GM12878 (cell line): ENCODE data around the gene WNT5B. TPM values are rescaled to one million over a fixed set of nuclear protein-coding genes. Genes with fewer than 3 reads are reported as not detected.

Experiments
- ATAC-seq: fragments of 200-7000 bp; cut with Tn5 transposase; 3 replicates; pipeline ENCODE4 v1.9.1; 2020; ENCODE audit warnings: mild to moderate bottlenecking, moderate library complexity
- BruUV-seq: library from RNA; stranded (reverse); fragments of 400-500 nt; replicated peaks from 2 replicates; lab custom pipeline; 2021; lab: Mats Ljungman, UMichigan
- CTCF ChIA-PET: fragments of 300-600 bp; sonication (Branson Sonifier 250); formaldehyde crosslinking; extraction: SDS; loops from one replicate; lab custom pipeline; 2021; ENCODE audit warnings: inconsistent platforms; lab: Yijun Ruan, JAX
- POLR2A ChIA-PET: fragments of 350-600 bp; formaldehyde crosslinking; extraction: SDS; loops from one replicate; lab custom pipeline; 2021; ENCODE audit warnings: inconsistent platforms; lab: Charles Lee
- RAD21 ChIA-PET: fragments of 300-600 bp; sonication (Branson Sonifier 250); formaldehyde crosslinking; loops from one replicate; lab custom pipeline; 2023; ENCODE audit warnings: antibody characterized with exemption; ENCODE audit not compliant: unreplicated experiment; lab: Charles Lee
- SMC1A ChIA-PET: fragments of 300-600 bp; sonication (Branson Sonifier 250); formaldehyde crosslinking; loops from one replicate; lab custom pipeline; 2023; ENCODE audit not compliant: unreplicated experiment, uncharacterized antibody; lab: Charles Lee
- DNase-seq: peaks from one replicate; pipeline ENCODE4 v3.0.0-alpha.2; 2011; ENCODE audit warnings: low read depth, low spot score
- FAIRE-seq: peaks from 3 replicates; lab custom pipeline; 2011; peaks lifted over from hg19 to GRCh38; lab: Jason Lieb, UNC
- H2AFZ ChIP-seq: 2 replicates; pipeline ENCODE4 v1.6.0; 2011; ENCODE audit warnings: low read depth, low read length, control low read depth; ENCODE audit not compliant: control insufficient read depth
- H3K27ac ChIP-seq: 2 replicates; pipeline ENCODE4 v1.5.1; 2011; ENCODE audit warnings: control low read depth; ENCODE audit not compliant: control insufficient read depth, insufficient read depth
- H3K27me3 ChIP-seq, 2 experiments: replicated peaks in 1 of 2; 2 replicates each; pipeline versions ENCODE4 v1.6.0 to v1.6.1; 2011; ENCODE audit warnings: low read length in 1 of 2; ENCODE audit not compliant: control insufficient read depth in 2 of 2, insufficient read depth in 2 of 2
- H3K36me3 ChIP-seq, 2 experiments: 2 replicates each; pipeline ENCODE4 v1.5.1; 2011; ENCODE audit warnings: low read length in 1 of 2; ENCODE audit not compliant: control insufficient read depth in 2 of 2, insufficient read depth in 2 of 2
- H3K4me1 ChIP-seq: 2 replicates; pipeline ENCODE4 v1.6.1; 2011; ENCODE audit warnings: mild to moderate bottlenecking, low read length, moderate library complexity, mixed read lengths; ENCODE audit not compliant: control insufficient read depth, insufficient read depth
- H3K4me2 ChIP-seq: 2 replicates; pipeline ENCODE4 v1.6.0; 2011; ENCODE audit warnings: control low read depth; ENCODE audit not compliant: control insufficient read depth, insufficient read depth
- H3K4me3 ChIP-seq: fragments of 200-600 bp; sonication (generic); 2 replicates; pipeline ENCODE4 v1.5.1; 2016
- H3K79me2 ChIP-seq: 2 replicates; pipeline ENCODE4 v1.6.0; 2011; ENCODE audit warnings: low read length; ENCODE audit not compliant: control insufficient read depth, insufficient read depth
- H3K9ac ChIP-seq: 2 replicates; pipeline ENCODE4 v1.8.0; 2011; ENCODE audit warnings: low read length, control low read depth, mixed read lengths; ENCODE audit not compliant: control insufficient read depth, insufficient read depth
- H3K9me3 ChIP-seq: replicated peaks from 3 replicates; pipeline ENCODE4 v1.5.1; 2011; ENCODE audit warnings: mild to moderate bottlenecking, low read length; ENCODE audit not compliant: control insufficient read depth, insufficient read depth
- H4K20me1 ChIP-seq: 2 replicates; pipeline ENCODE4 v1.6.0; 2011; ENCODE audit not compliant: control insufficient read depth, insufficient read depth
- BCL11A ChIP-seq: IDR thresholded peaks from 2 replicates; pipeline ENCODE4 v1.6.1; 2011; ENCODE audit warnings: low read depth, low read length
- CREB1 ChIP-seq: IDR thresholded peaks from 2 replicates; pipeline ENCODE4 v1.6.1; 2012; ENCODE audit warnings: low read depth, mild to moderate bottlenecking, inconsistent platforms
- HCFC1 ChIP-seq: fragments of 150-350 bp; IDR thresholded peaks from 2 replicates; pipeline ENCODE4 v1.6.1; 2014; ENCODE audit warnings: low read length
- IKZF2 ChIP-seq, 2 experiments: fragments of 450-650 bp; IDR thresholded peaks; 2 replicates each; pipeline ENCODE4 v1.6.1; 2017; ENCODE audit warnings: mild to moderate bottlenecking in 2 of 2, moderate library complexity in 2 of 2
- RB1 ChIP-seq: fragments of 450-650 bp; formaldehyde crosslinking; IDR thresholded peaks from 2 replicates; pipeline ENCODE4 v1.6.1; 2017; ENCODE audit warnings: mild to moderate bottlenecking, borderline replicate concordance
- RELB ChIP-seq: fragments of 450-650 bp; IDR thresholded peaks from 2 replicates; pipeline ENCODE4 v1.6.1; 2017; ENCODE audit warnings: low read depth, mild to moderate bottlenecking, moderate library complexity
- RFX5 ChIP-seq: IDR thresholded peaks from 2 replicates; pipeline ENCODE4 v1.6.1; 2011; ENCODE audit warnings: low read depth, low read length, improper control_type of control experiment
- STAT3 ChIP-seq: IDR thresholded peaks from 2 replicates; pipeline ENCODE4 v1.6.1; 2011; ENCODE audit warnings: low read depth, low read length, improper control_type of control experiment
- ZSCAN29 ChIP-seq: fragments of 450-650 bp; IDR thresholded peaks from 2 replicates; pipeline ENCODE4 v1.6.1; 2017; ENCODE audit warnings: mild to moderate bottlenecking, moderate library complexity
- WGBS: methylation state at CpG from one replicate; pipeline ENCODE4 v1.1.6; 2016; ENCODE audit warnings: low lambda C conversion rate; ENCODE audit not compliant: insufficient replicate concordance, insufficient coverage; ENCODE audit errors: missing lambda C conversion rate; 5-methylcytosine and 5-hydroxymethylcytosine counted together
- in situ Hi-C: fragments of 300-500 bp; cut with MboI; formaldehyde crosslinking; loops from 9 replicates; pipeline ENCODE4 v1.14.3; 2018; ENCODE audit warnings: mixed read lengths
- intact Hi-C: fragments of 100-400 bp; cut with micrococcal nuclease; formaldehyde crosslinking; loops from one replicate; pipeline ENCODE4 v1.14.2; 2022; ENCODE audit not compliant: unreplicated experiment
- polyA plus RNA-seq, 11 experiments: library from polyadenylated mRNA; depleted of rRNA in 4 of 11; unstranded in 6 of 11; stranded (reverse) in 5 of 11; fragments of >200 nt; fragmentation: Nextera tagmentation in 4 of 11; fragmentation: Illumina TruSeq in 1 of 11; extraction: Ambion mirVana in 4 of 11; extraction: Trizol in 1 of 11; gene quantifications; 1 replicate in 1 of 11; 2 replicates in 10 of 11; pipeline versions ENCODE4 v1.2.1 to v1.2.3, GENCODE V29; 2011 to 2016; ENCODE audit warnings: inconsistent platforms in 2 of 11, missing spikeins in 2 of 11, low read depth in 1 of 11
- total RNA-seq, 4 experiments: library from RNA; depleted of rRNA in 3 of 4; stranded (reverse); fragments of >200 nt in 3 of 4; fragmentation: Illumina TruSeq in 1 of 4; extraction: Trizol in 1 of 4; gene quantifications; 2 replicates each; pipeline versions ENCODE4 v1.2.1 to v1.2.3, GENCODE V29; 2013 to 2021
- TF ChIP-seq, protein P1 (sequence below): fragments of 450-650 bp; formaldehyde crosslinking; IDR thresholded peaks from 2 replicates; pipeline ENCODE4 v1.4.0; 2022; ENCODE audit warnings: mild to moderate bottlenecking, moderate library complexity

WNT5B gene
- total and polyA plus RNA-seq, 10 of the 15 experiments (the other 5 are each of a cell fraction or from before 2014, with no cell fraction given): 0.45 to 18.3 (median 5.4) TPM

DNA sequence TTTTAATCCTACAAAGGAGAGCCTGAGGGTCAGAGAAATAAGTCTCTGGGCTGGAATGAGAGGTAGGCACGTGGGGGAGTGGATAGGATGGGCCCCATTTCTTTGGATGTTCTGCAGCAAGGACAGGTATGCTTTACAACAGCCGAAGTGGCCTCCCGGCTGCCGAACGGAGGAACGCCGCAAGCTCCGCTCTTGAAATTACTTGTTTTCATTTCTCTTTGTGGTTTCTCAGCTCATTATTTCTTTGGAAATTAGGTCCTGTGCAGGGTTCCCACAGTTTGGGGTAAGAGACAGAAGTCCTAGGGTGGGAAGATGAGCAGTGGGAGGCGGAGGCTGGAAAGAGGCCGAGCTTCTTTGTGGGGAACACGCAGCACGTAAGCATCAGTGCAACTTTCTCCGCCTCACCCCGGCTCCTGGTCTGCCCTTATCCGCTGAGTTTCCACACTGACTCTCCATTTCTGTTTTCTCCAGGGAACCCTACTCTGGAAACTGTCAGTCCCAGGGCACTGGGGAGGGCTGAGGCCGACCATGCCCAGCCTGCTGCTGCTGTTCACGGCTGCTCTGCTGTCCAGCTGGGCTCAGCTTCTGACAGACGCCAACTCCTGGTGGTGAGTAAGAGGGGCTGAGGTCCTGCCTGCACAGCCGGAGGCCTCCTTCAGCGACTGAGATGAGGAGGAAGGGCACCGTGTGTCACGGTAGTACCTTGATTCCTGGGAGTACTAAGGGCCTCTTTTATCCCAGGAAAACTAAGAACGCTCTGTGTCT is 2.0 kb downstream of the WNT5B start:
- Histone ChIP-seq H3K4me1 (peaks cover 6% of the 10 kb centered on the region; the same call in 1 of the 2 replicates), H3K9me3 (no peaks in the 10 kb centered on the region), H4K20me1 (no peaks in the 10 kb centered on the region; the same call in 1 of the 2 replicates), H3K27me3 (peaks cover 2 to 4% of the 10 kb centered on the region in 2 experiments; a peak in 2 of 4 replicates), H3K9ac (no peak overlapping the region), H3K27ac (no peak overlapping the region), H3K4me3 (peak overlapping the region; percentile 59; the same call in 1 of the 2 replicates), H2AFZ (no peak overlapping the region), H3K79me2 (no peaks in the 10 kb centered on the region), H3K4me2 (peak overlapping the region; percentile 72), H3K36me3 (no peaks in the 10 kb centered on the region)
- intact Hi-C loops: loop anchor here (5.0 kb wide), 2 partner anchors 161 to 311 kb away; no protein-coding TSS in a partner anchor
- no peak for ATAC-seq
- ChIA-PET SMC1A (interaction anchor here (0.7 to 2.2 kb wide), 6 partner anchors 29 to 513 kb away, joined by 3 to 11 read pairs (median 4); no protein-coding TSS in a partner anchor), POLR2A (interaction anchor here (1.3 kb wide), 2 partner anchors 10 to 25 kb away, joined by 4 to 5 read pairs; no protein-coding TSS in a partner anchor), CTCF (interaction anchor here (0.6 to 7.3 kb wide), 11 partner anchors 14 to 513 kb away, joined by 3 to 112 read pairs (median 3); no protein-coding TSS in a partner anchor), RAD21 (interaction anchor here (0.9 to 2.7 kb wide), 4 partner anchors 12 to 513 kb away, joined by 3 to 18 read pairs (median 8); no protein-coding TSS in a partner anchor)
- in situ Hi-C loops: no loop called here
- no peak for FAIRE-seq
- WGBS: 64% methylated on average over 23 of the region's 23 CpGs
- DNase-seq: no peak
- BruUV-seq: no TSS peak
- no peak for TF ChIP-seq RFX5

DNA sequence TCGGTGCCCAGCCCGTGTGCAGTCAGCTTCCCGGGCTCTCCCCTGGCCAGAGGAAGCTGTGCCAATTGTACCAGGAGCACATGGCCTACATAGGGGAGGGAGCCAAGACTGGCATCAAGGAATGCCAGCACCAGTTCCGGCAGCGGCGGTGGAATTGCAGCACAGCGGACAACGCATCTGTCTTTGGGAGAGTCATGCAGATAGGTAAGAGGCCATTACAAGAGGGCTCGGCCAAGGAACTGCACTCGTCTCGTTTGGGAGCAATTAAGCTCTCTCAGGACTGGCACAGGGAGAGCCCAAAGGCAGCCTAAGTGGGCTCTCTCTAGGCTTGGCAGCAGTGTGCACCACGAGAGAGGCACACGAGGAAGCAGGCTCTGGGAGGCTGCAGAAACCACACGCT is 3.7 kb downstream of the WNT5B start:
- no peak overlapping the region for H3K4me3 ChIP-seq
- peaks cover 6% of the 10 kb centered on the region; the same call in 1 of the 2 replicates for H3K4me1 ChIP-seq
- ChIA-PET CTCF (interaction anchor here (6.4 to 7.3 kb wide), 2 partner anchors 17 to 158 kb away, joined by 110 to 112 read pairs; no protein-coding TSS in a partner anchor), SMC1A (interaction anchor here (1.6 to 3.2 kb wide), 3 partner anchors 16 to 514 kb away, joined by 3 to 20 read pairs (median 17); no protein-coding TSS in a partner anchor), POLR2A (no interaction called here), RAD21 (no interaction called here)
- 94% methylated on average over 12 of the region's 14 CpGs for WGBS
- H4K20me1 ChIP-seq: no peaks in the 10 kb centered on the region; the same call in 1 of the 2 replicates
- H3K9ac ChIP-seq: no peak overlapping the region
- in situ Hi-C loops (no loop called here), intact Hi-C loops (loop anchor here (5.0 kb wide), 2 partner anchors 160 to 310 kb away; no protein-coding TSS in a partner anchor)
- ATAC-seq (no peak), DNase-seq (no peak), FAIRE-seq (no peak)
- no peaks in the 10 kb centered on the region for H3K79me2 ChIP-seq
- no TSS peak for BruUV-seq
- H2AFZ ChIP-seq: no peak overlapping the region
- H3K9me3 ChIP-seq: no peaks in the 10 kb centered on the region
- peaks cover 2 to 4% of the 10 kb centered on the region in 2 experiments; a peak in 2 of 4 replicates for H3K27me3 ChIP-seq
- no peak overlapping the region for H3K27ac ChIP-seq
- no peaks in the 10 kb centered on the region for H3K36me3 ChIP-seq
- no peak overlapping the region for H3K4me2 ChIP-seq
- TF ChIP-seq BCL11A: no peak
- TF ChIP-seq, protein P1, sequence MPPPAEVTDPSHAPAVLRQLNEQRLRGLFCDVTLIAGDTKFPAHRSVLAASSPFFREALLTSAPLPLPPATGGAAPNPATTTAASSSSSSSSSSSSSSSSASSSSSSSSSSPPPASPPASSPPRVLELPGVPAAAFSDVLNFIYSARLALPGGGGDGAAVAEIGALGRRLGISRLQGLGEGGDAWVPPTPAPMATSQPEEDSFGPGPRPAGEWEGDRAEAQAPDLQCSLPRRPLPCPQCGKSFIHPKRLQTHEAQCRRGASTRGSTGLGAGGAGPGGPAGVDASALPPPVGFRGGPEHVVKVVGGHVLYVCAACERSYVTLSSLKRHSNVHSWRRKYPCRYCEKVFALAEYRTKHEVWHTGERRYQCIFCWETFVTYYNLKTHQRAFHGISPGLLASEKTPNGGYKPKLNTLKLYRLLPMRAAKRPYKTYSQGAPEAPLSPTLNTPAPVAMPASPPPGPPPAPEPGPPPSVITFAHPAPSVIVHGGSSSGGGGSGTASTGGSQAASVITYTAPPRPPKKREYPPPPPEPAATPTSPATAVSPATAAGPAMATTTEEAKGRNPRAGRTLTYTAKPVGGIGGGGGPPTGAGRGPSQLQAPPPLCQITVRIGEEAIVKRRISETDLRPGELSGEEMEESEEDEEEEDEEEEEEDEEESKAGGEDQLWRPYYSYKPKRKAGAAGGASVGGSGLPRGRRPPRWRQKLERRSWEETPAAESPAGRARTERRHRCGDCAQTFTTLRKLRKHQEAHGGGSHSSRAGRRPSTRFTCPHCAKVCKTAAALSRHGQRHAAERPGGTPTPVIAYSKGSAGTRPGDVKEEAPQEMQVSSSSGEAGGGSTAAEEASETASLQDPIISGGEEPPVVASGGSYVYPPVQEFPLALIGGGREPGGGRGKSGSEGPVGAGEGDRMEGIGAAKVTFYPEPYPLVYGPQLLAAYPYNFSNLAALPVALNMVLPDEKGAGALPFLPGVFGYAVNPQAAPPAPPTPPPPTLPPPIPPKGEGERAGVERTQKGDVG: no peak
- TF ChIP-seq HCFC1: no peak
- TF ChIP-seq ZSCAN29: no peak
- TF ChIP-seq RELB: no peak
- no peak for TF ChIP-seq IKZF2 (IDR thresholded peaks at IDR 0.05)
- no peak for TF ChIP-seq STAT3
- no peak for TF ChIP-seq RB1
- no peak for TF ChIP-seq CREB1
